WERI-Rb-1 (cell line): ENCODE measurements around the gene ZNF668.

Source experiments
- DNase-seq: peaks from one replicate; pipeline ENCODE4 v3.0.0-alpha.2; 2020
- H3K27ac ChIP-seq: fragments of 250-450 bp; sonication (Bioruptor Pico); 2 replicates; pipeline ENCODE4 v1.5.1; 2020; ENCODE audit warnings: mild to moderate bottlenecking, moderate library complexity
- H3K27me3 ChIP-seq: fragments of 250-450 bp; sonication (Bioruptor Pico); 2 replicates; pipeline ENCODE4 v1.5.1; 2021; ENCODE audit warnings: mild to moderate bottlenecking, low read depth, moderate library complexity; ENCODE audit not compliant: insufficient read depth, severe bottlenecking
- H3K36me3 ChIP-seq: fragments of 250-450 bp; sonication (Bioruptor Pico); 2 replicates; pipeline ENCODE4 v1.5.1; 2020; ENCODE audit warnings: mild to moderate bottlenecking, moderate library complexity
- H3K4me3 ChIP-seq: 2 replicates; pipeline ENCODE4 v1.5.1; 2011; ENCODE audit warnings: low read depth, mild to moderate bottlenecking, control low read depth, low read length
- H3K9me3 ChIP-seq: fragments of 250-450 bp; sonication (Bioruptor Pico); 2 replicates; pipeline ENCODE4 v1.5.1; 2021; ENCODE audit warnings: mild to moderate bottlenecking, moderate library complexity; ENCODE audit not compliant: severe bottlenecking
- TF ChIP-seq, protein P1 (sequence below): IDR thresholded peaks from 2 replicates; pipeline ENCODE4 v1.5.1; 2011; ENCODE audit warnings: low read depth, mild to moderate bottlenecking, control low read depth, inconsistent platforms, low read length

ZNF668 gene

DNA sequence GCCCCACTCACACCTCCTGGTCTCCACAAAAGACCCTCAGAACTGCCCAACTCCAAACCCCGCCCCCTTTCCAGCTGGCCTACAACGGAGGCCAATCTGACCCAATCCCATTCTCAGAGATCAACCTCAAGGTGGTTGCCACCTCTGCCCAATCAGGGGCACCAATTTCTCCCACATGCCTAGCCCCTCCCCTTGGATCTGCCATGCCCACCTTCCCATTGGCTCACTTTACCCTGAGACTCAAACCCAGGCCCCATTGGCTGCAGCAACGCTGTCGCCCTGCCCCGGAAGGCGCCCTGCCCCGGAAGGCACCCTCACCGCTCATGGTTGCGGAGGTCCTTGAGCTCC lies 10.6 kb downstream of the ZNF668 start:
- TF ChIP-seq, protein P1, sequence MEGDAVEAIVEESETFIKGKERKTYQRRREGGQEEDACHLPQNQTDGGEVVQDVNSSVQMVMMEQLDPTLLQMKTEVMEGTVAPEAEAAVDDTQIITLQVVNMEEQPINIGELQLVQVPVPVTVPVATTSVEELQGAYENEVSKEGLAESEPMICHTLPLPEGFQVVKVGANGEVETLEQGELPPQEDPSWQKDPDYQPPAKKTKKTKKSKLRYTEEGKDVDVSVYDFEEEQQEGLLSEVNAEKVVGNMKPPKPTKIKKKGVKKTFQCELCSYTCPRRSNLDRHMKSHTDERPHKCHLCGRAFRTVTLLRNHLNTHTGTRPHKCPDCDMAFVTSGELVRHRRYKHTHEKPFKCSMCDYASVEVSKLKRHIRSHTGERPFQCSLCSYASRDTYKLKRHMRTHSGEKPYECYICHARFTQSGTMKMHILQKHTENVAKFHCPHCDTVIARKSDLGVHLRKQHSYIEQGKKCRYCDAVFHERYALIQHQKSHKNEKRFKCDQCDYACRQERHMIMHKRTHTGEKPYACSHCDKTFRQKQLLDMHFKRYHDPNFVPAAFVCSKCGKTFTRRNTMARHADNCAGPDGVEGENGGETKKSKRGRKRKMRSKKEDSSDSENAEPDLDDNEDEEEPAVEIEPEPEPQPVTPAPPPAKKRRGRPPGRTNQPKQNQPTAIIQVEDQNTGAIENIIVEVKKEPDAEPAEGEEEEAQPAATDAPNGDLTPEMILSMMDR: no peak
- Histone ChIP-seq H3K4me3 (no peak overlapping the region), H3K27ac (no peak overlapping the region), H3K36me3 (peaks cover 37% of the 10 kb centered on the region), H3K27me3 (peaks cover 8% of the 10 kb centered on the region), H3K9me3 (no peaks in the 10 kb centered on the region)
- no peak for DNase-seq

DNA sequence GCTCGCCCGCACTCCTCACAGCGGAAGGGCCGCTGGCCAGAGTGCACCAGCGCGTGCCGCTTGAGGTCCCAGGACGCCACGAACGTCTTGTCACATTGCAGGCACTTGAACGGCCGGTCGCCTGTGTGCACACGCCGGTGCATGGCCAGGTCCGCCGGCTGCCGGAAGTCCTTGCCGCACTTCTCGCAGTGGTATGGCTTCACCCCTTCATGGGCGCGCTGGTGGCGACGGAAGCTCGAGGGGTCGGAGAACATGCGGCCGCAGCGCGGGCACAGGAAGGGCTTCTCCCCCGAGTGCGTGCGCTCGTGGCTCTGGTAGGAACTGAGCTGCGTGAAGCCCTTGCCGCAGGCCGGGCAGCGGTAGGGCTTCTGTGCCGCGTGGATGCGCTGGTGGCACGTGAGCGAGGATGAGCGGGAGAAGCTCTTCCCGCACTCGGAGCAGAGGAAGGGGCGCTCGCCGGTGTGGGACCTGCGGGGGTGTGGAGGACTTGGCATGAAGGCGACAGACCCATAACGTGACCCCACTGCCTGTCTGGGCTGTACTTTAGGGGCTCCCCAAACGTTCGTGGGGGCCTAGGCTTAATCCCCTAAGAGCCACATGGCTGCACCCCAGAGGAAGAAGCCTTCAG lies 12.1 kb downstream of the ZNF668 start:
- no peak overlapping the region for H3K27ac ChIP-seq

GRCh38 chr16:31061126-31061812 lies 12.8 kb downstream of the ZNF668 start:
- no peaks in the 10 kb centered on the region for H3K9me3 ChIP-seq
- no peak overlapping the region for H3K4me3 ChIP-seq
- H3K36me3 ChIP-seq: peaks cover 37% of the 10 kb centered on the region
- TF ChIP-seq, protein P1: no peak
- no peak overlapping the region for H3K27ac ChIP-seq
- DNase-seq: no peak
- peaks cover 4% of the 10 kb centered on the region for H3K27me3 ChIP-seq

More for the DNA sequence above, 12.1 kb downstream of the ZNF668 start:
- no peak for DNase-seq
- H3K4me3 ChIP-seq: no peak overlapping the region
- TF ChIP-seq, protein P1: no peak
- peaks cover 37% of the 10 kb centered on the region for H3K36me3 ChIP-seq
- no peaks in the 10 kb centered on the region for H3K9me3 ChIP-seq
- peaks cover 8% of the 10 kb centered on the region for H3K27me3 ChIP-seq

- Histone ChIP-seq H3K36me3 (peaks cover 3% of the 10 kb centered on the region), H3K27ac (no peak overlapping the region), H3K27me3 (no peaks in the 10 kb centered on the region), H3K4me3 (no peak overlapping the region), H3K9me3 (no peaks in the 10 kb centered on the region)
- no peak for DNase-seq
- TF ChIP-seq, protein P1: no peak
Observed at GRCh38 chr16:31055613-31056012, 18.4 kb downstream of the ZNF668 start.

DNA sequence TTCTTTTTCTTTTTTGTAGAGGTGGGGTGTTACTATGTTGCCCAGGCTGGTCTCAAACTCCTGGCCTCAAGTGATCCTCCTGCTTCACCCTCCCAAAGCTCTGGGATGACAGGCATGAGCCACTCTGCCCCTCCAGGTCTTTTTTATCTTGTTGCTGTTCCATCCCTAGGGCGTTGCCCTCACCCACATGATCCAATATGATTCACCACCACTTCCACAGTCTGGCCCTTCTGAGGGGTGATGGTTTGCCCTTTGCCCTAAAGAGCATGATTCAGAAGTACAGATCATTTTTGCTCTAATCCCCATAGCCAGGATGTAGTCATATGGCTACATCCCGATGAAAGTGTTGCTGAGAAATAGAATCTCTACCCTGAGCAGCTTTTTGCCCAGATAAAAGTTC lies 21.9 kb downstream of the ZNF668 start:
- no peak for DNase-seq
- TF ChIP-seq, protein P1: no peak
- H3K27me3 ChIP-seq: no peaks in the 10 kb centered on the region
- H3K27ac ChIP-seq: no peak overlapping the region
- H3K36me3 ChIP-seq: no peaks in the 10 kb centered on the region
- no peaks in the 10 kb centered on the region for H3K9me3 ChIP-seq
- no peak overlapping the region for H3K4me3 ChIP-seq
